Parathyroid adenoma (tissue), 2 donors: Measurements from ENCODE around the gene EVA1B.

Experiments
- H2AFZ ChIP-seq: fragments of 300-600 bp; sonication (generic); one replicate; pipeline ENCODE4 v1.7.0; 2017; ENCODE audit warnings: antibody characterized with exemption, mild to moderate bottlenecking
- H3K27ac ChIP-seq: fragments of 300-600 bp; sonication (generic); one replicate; pipeline ENCODE4 v1.7.0; 2017
- H3K27me3 ChIP-seq: fragments of 300-600 bp; sonication (generic); one replicate; pipeline ENCODE4 v1.7.0; 2017; ENCODE audit warnings: low read length; ENCODE audit not compliant: control insufficient read depth, insufficient read depth
- H3K36me3 ChIP-seq: fragments of 300-600 bp; sonication (generic); one replicate; pipeline ENCODE4 v1.7.0; 2017; ENCODE audit warnings: low read length; ENCODE audit not compliant: control insufficient read depth, insufficient read depth
- H3K4me1 ChIP-seq: fragments of 300-600 bp; sonication (generic); one replicate; pipeline ENCODE4 v1.7.0; 2017; ENCODE audit warnings: control low read depth
- H3K4me2 ChIP-seq: fragments of 300-600 bp; sonication (generic); one replicate; pipeline ENCODE4 v1.7.0; 2017; ENCODE audit warnings: low read length
- H3K4me3 ChIP-seq: fragments of 300-600 bp; sonication (generic); one replicate; pipeline ENCODE4 v1.7.0; 2017; ENCODE audit warnings: low read depth, low read length
- H3K79me2 ChIP-seq: fragments of 300-600 bp; sonication (generic); one replicate; pipeline ENCODE4 v1.7.0; 2017; ENCODE audit warnings: control low read depth
- H3K9ac ChIP-seq: fragments of 300-600 bp; sonication (generic); one replicate; pipeline ENCODE4 v1.7.0; 2017; ENCODE audit warnings: mild to moderate bottlenecking
- H3K9me3 ChIP-seq: fragments of 300-600 bp; sonication (generic); one replicate; pipeline ENCODE4 v1.7.0; 2017; ENCODE audit warnings: low read length; ENCODE audit not compliant: control insufficient read depth
- TF ChIP-seq, protein P1 (sequence below): fragments of 300-600 bp; sonication (generic); IDR thresholded peaks from one replicate; pipeline ENCODE4 v1.7.0; 2017; ENCODE audit warnings: antibody characterized with exemption, mild to moderate bottlenecking
- donor health status: primary hyperparathyroidism.

EVA1B gene

DNA sequence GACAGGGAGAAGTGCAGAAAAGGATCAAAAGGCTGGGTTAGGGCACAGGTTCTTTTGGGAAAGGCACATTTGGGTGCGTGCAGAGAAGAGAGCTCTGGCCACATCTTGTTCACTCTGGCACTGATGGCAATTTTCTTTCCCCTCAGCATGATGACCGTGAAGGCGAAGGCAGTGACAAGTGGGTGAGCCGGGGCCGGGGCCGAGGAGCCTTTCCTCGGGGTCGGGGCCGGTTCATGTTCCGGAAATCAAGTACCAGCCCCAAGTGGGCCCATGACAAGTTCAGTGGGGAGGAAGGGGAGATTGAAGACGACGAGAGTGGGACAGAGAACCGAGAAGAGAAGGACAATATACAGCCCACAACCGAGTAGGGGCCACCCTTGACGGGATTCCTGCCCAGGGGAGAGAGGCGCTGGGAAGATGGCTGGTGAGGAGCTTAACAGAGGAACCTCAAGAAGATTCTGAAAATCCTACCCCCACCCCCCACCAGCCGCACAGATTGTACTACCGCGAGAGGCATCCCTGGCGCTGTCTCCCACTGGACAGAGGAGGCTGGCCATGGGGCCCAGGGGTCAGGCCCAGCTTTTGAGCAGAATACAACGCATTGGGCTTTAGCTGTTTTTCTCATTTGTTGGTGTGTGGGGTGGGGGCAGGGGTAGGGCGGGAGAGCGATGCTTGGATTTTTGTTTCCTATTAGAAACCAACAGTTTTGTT, 19.6 kb downstream of the EVA1B start:
- Histone ChIP-seq H3K4me1 (no peaks in the 10 kb centered on the region), H3K27me3 (no peaks in the 10 kb centered on the region), H3K9me3 (no peaks in the 10 kb centered on the region), H3K27ac (no peak overlapping the region), H3K36me3 (no peaks in the 10 kb centered on the region), H3K9ac (no peak overlapping the region), H3K79me2 (no peaks in the 10 kb centered on the region), H3K4me2 (no peak overlapping the region), H3K4me3 (no peak overlapping the region), H2AFZ (no peak overlapping the region)
- TF ChIP-seq, protein P1, sequence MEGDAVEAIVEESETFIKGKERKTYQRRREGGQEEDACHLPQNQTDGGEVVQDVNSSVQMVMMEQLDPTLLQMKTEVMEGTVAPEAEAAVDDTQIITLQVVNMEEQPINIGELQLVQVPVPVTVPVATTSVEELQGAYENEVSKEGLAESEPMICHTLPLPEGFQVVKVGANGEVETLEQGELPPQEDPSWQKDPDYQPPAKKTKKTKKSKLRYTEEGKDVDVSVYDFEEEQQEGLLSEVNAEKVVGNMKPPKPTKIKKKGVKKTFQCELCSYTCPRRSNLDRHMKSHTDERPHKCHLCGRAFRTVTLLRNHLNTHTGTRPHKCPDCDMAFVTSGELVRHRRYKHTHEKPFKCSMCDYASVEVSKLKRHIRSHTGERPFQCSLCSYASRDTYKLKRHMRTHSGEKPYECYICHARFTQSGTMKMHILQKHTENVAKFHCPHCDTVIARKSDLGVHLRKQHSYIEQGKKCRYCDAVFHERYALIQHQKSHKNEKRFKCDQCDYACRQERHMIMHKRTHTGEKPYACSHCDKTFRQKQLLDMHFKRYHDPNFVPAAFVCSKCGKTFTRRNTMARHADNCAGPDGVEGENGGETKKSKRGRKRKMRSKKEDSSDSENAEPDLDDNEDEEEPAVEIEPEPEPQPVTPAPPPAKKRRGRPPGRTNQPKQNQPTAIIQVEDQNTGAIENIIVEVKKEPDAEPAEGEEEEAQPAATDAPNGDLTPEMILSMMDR: no peak

DNA sequence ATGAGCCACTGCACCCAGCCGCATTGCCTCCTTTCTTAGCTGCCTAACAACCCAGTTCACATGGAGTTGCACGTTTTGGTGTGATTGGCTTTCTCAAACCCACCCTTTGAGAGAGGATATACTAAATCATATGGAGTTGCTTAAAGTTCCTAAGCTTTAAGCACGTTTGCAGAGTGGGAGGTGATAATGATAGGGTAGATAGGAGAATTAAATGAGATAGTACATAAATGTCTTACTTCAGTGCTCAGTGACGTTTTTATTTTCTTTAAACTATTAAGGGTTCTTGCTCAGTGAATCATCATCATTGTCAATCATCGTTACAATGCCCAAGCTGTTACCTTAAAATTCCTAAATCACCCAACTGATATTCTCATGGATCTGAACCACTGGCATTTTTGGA, 20.2 kb downstream of the EVA1B start:
- Histone ChIP-seq H3K4me2 (no peak overlapping the region), H3K4me1 (no peaks in the 10 kb centered on the region), H3K27me3 (no peaks in the 10 kb centered on the region), H3K27ac (no peak overlapping the region), H3K9ac (no peak overlapping the region), H3K79me2 (no peaks in the 10 kb centered on the region), H3K4me3 (no peak overlapping the region), H3K36me3 (no peaks in the 10 kb centered on the region), H2AFZ (no peak overlapping the region), H3K9me3 (no peaks in the 10 kb centered on the region)
- TF ChIP-seq, protein P1: no peak

DNA sequence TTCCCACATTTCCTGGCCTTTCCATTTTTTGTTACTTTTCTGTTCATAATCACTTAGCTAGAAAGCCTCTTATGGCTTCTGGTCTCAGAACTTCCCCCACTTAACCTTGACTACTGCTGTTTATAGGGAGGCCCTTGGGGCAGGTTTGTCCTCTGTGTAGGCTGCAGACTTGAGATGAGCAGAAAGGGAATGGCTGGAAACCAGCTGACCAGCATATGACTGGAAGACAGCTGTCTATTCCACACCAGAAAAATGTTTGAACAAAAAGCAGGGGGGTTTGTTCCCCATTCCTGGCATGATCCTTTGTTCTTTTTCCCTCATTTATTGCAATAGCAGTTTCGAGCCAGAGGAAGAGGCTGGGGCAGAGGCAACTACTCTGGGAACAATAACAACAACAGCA, 22.2 kb downstream of the EVA1B start:
- H3K4me1 ChIP-seq: no peaks in the 10 kb centered on the region
- H3K27ac ChIP-seq: no peak overlapping the region
- no peak overlapping the region for H2AFZ ChIP-seq
- H3K4me3 ChIP-seq: no peak overlapping the region
- TF ChIP-seq, protein P1: no peak
- no peaks in the 10 kb centered on the region for H3K9me3 ChIP-seq
- H3K4me2 ChIP-seq: no peak overlapping the region
- no peaks in the 10 kb centered on the region for H3K36me3 ChIP-seq
- H3K9ac ChIP-seq: no peak overlapping the region
- no peaks in the 10 kb centered on the region for H3K79me2 ChIP-seq
- H3K27me3 ChIP-seq: no peaks in the 10 kb centered on the region

DNA sequence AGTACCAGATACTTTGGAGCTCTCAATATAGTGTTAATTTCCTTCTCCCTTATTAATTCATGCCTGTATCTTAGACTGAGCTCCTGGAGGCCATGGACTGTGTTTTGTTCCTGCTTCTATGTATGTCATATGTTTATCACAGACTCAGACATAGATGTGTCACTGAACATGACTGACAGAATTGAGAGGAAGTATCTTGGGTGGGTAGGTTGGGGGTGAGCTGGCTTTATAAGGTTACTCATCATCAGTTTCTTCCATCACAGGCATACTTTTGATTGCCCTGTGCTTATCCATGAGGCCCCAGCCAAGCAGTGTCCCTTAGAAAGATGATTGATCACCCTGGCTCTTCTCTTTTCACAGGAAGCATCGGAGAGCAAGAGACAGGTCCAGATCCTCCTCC, 22.9 kb downstream of the EVA1B start:
- Histone ChIP-seq H3K36me3 (no peaks in the 10 kb centered on the region), H3K4me2 (no peak overlapping the region), H3K9me3 (no peaks in the 10 kb centered on the region), H3K4me3 (no peak overlapping the region), H3K27ac (no peak overlapping the region), H3K27me3 (no peaks in the 10 kb centered on the region), H3K4me1 (no peaks in the 10 kb centered on the region), H2AFZ (no peak overlapping the region), H3K79me2 (no peaks in the 10 kb centered on the region), H3K9ac (no peak overlapping the region)
- TF ChIP-seq, protein P1: no peak

DNA sequence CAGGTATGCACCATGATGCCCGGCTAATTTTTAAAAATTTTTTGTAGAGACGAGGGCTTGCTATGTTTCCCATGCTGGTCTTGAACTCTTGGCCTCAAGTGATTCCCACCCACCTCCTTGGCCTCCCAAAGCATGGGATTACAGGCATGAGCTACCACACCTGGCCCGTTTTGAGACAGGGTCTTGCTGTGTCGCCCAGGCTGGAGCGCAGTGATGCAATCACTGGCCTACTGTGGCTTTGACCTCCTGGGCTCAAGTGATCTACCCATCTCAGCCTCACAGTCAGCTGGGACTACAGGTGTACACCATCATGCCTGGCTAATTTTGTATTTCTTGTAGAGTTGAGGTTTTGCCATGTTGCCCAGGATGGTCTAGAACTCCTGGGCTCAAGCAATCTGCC, 24.8 kb downstream of the EVA1B start:
- no peaks in the 10 kb centered on the region for H3K36me3 ChIP-seq
- no peaks in the 10 kb centered on the region for H3K4me1 ChIP-seq
- no peak overlapping the region for H3K9ac ChIP-seq
- no peak overlapping the region for H3K27ac ChIP-seq
- H3K4me3 ChIP-seq: no peak overlapping the region
- no peak overlapping the region for H3K4me2 ChIP-seq
- no peaks in the 10 kb centered on the region for H3K79me2 ChIP-seq
- TF ChIP-seq, protein P1: no peak
- no peak overlapping the region for H2AFZ ChIP-seq
- H3K9me3 ChIP-seq: no peaks in the 10 kb centered on the region
- H3K27me3 ChIP-seq: no peaks in the 10 kb centered on the region
